Cardiac muscle cell (in vitro differentiated cells and primary cell): Measurements from ENCODE around the gene TPP2. TPM values are rescaled to one million over a fixed set of nuclear protein-coding genes. Genes with fewer than 3 reads are reported as not detected.

ENCODE experiments used
- DNase-seq, 2 donors: peaks; one replicate each; pipeline versions ENCODE4 v3.0.0 to v3.0.0-alpha.2; 2010 to 2017; ENCODE audit warnings: low read depth in 1 of 2, low spot score in 1 of 2
- H3K27ac ChIP-seq: fragments of 200-600 bp; sonication (generic); 2 replicates; pipeline ENCODE4 v1.5.1; 2016
- H3K27me3 ChIP-seq: fragments of 200-600 bp; sonication (generic); 2 replicates; pipeline ENCODE4 v1.6.0; 2016; ENCODE audit warnings: control low read depth
- H3K36me3 ChIP-seq: fragments of 200-600 bp; sonication (generic); 2 replicates; pipeline ENCODE4 v1.5.1; 2016; ENCODE audit warnings: control low read depth
- H3K4me1 ChIP-seq: fragments of 200-600 bp; sonication (generic); 2 replicates; pipeline ENCODE4 v1.8.1; 2017; ENCODE audit warnings: low read depth, mild to moderate bottlenecking, mixed run types
- H3K4me3 ChIP-seq: fragments of 200-600 bp; sonication (generic); 2 replicates; pipeline ENCODE4 v1.5.1; 2016; ENCODE audit warnings: mild to moderate bottlenecking
- H3K9me3 ChIP-seq: fragments of 200-600 bp; sonication (generic); 2 replicates; pipeline ENCODE4 v1.5.1; 2017; ENCODE audit warnings: low read depth, mild to moderate bottlenecking, control low read depth
- polyA plus RNA-seq: library from polyadenylated mRNA; unstranded; fragments of >200 nt; fragmentation: Nextera tagmentation; extraction: Ambion mirVana; gene quantifications from 2 replicates; pipeline ENCODE4 v1.2.1, GENCODE V29; 2016
- total RNA-seq: library from RNA; depleted of rRNA; stranded (reverse); fragments of >200 nt; gene quantifications from 2 replicates; pipeline ENCODE4 v1.2.3, GENCODE V29; 2016
- TF ChIP-seq, protein P1 (sequence below): IDR thresholded peaks from 2 replicates; pipeline ENCODE4 v1.5.1; 2012; ENCODE audit warnings: low read depth, mild to moderate bottlenecking, low read length

Gene TPP2
- total and polyA plus RNA-seq, 2 experiments from 2014 or later = 19.3 to 30.6 TPM

- DNase-seq = peak; percentile 3 to 72
- no peaks in the 10 kb centered on the region for H3K4me1 ChIP-seq
- H3K36me3 ChIP-seq = no peaks in the 10 kb centered on the region
- H3K27me3 ChIP-seq = peaks cover 3% of the 10 kb centered on the region
- TF ChIP-seq, protein P1, sequence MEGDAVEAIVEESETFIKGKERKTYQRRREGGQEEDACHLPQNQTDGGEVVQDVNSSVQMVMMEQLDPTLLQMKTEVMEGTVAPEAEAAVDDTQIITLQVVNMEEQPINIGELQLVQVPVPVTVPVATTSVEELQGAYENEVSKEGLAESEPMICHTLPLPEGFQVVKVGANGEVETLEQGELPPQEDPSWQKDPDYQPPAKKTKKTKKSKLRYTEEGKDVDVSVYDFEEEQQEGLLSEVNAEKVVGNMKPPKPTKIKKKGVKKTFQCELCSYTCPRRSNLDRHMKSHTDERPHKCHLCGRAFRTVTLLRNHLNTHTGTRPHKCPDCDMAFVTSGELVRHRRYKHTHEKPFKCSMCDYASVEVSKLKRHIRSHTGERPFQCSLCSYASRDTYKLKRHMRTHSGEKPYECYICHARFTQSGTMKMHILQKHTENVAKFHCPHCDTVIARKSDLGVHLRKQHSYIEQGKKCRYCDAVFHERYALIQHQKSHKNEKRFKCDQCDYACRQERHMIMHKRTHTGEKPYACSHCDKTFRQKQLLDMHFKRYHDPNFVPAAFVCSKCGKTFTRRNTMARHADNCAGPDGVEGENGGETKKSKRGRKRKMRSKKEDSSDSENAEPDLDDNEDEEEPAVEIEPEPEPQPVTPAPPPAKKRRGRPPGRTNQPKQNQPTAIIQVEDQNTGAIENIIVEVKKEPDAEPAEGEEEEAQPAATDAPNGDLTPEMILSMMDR = peak; percentile 42
- no peak overlapping the region for H3K4me3 ChIP-seq
- H3K27ac ChIP-seq = no peak overlapping the region
- H3K9me3 ChIP-seq = no peaks in the 10 kb centered on the region
Measured at GRCh38 chr13:102724923-102725322, 128.1 kb downstream of the TPP2 start.

DNA sequence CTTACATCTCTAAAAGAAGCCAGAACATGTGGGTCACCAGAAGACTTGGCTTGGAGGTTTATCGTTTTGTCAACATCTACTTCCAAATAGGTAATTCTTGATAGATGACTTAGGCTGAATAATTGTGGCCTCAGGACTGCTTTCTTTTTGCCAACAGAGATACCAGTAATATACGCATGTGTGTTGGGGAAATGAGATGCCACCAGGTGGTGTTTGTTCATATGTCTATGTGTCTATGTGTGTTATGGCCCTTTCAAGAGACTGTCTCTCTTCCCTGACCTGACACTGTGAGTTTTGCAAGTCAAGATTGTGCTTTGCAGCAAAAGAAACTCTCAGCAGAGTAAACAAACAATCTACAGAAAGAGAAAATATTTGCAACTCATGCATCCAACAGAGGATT is 129.6 kb downstream of the TPP2 start:
- Histone ChIP-seq H3K4me3 (no peak overlapping the region), H3K36me3 (no peaks in the 10 kb centered on the region), H3K27me3 (peaks cover 3% of the 10 kb centered on the region), H3K4me1 (no peaks in the 10 kb centered on the region), H3K27ac (no peak overlapping the region), H3K9me3 (no peaks in the 10 kb centered on the region)
- no peak for DNase-seq
- TF ChIP-seq, protein P1 = no peak

Other genes with a start within 250 kb of the TPP2 start
- not detected in 2 replicates for gene FGF14, start 194.9 kb upstream of the TPP2 start, total RNA-seq
- 0.09 TPM in 1 of 2 replicates, not detected in the other for gene FGF14, start 194.9 kb upstream of the TPP2 start, polyA plus RNA-seq
- not detected in 2 replicates for gene METTL21C, start 98.1 kb downstream of the TPP2 start, total RNA-seq
- gene METTL21C, start 98.1 kb downstream of the TPP2 start, polyA plus RNA-seq = not detected in 2 replicates
- gene TEX30, start 176.8 kb downstream of the TPP2 start, total RNA-seq = 4.9 and 5.2 TPM in 2 replicates
- 10.8 and 13.5 TPM in 2 replicates for gene TEX30, start 176.8 kb downstream of the TPP2 start, polyA plus RNA-seq
- 15.7 and 18.9 TPM in 2 replicates for gene POGLUT2, start 202.0 kb downstream of the TPP2 start, total RNA-seq
- gene POGLUT2, start 202.0 kb downstream of the TPP2 start, polyA plus RNA-seq = 23.1 and 25.7 TPM in 2 replicates
- gene BIVM, start 202.1 kb downstream of the TPP2 start, total RNA-seq = 11.3 and 14.7 TPM in 2 replicates
- 16.1 and 28.8 TPM in 2 replicates for gene BIVM, start 202.1 kb downstream of the TPP2 start, polyA plus RNA-seq
- gene ERCC5, start 249.0 kb downstream of the TPP2 start, total RNA-seq = 41.1 and 84.3 TPM in 2 replicates
- 24.9 and 45.1 TPM in 2 replicates for gene ERCC5, start 249.0 kb downstream of the TPP2 start, polyA plus RNA-seq